HEK293 (cell line): Measurements from ENCODE around the gene RAB9B.

Experiments used
- CTCF ChIA-PET: fragments of 350-600 bp; formaldehyde crosslinking; extraction: SDS; loops from one replicate; lab custom pipeline; 2021; ENCODE audit warnings: antibody characterized with exemption; lab: Yijun Ruan, JAX
- POLR2A ChIA-PET: fragments of 300-600 bp; formaldehyde crosslinking; extraction: SDS; loops from one replicate; lab custom pipeline; 2020; ENCODE audit warnings: antibody characterized with exemption, inconsistent platforms; lab: Yijun Ruan, JAX
- H3K27ac ChIP-seq: fragments of 200-500 bp; sonication (Bioruptor generic); 2 replicates; pipeline ENCODE4 v1.5.1; 2014; ENCODE audit warnings: low read depth, low read length, control low read depth, inconsistent platforms; ENCODE audit errors: extremely low read depth
- H3K36me3 ChIP-seq, 2 experiments: fragments of 200-500 bp in 1 of 2; sonication (Bioruptor generic) in 1 of 2; 1 replicate in 1 of 2; 2 replicates in 1 of 2; pipeline ENCODE4 v1.5.1; 2014 to 2017; ENCODE audit warnings: inconsistent platforms in 2 of 2, low read length in 2 of 2; ENCODE audit not compliant: control insufficient read depth in 2 of 2, insufficient read depth in 1 of 2
- H3K4me1 ChIP-seq: fragments of 200-500 bp; sonication (Bioruptor generic); 2 replicates; pipeline ENCODE4 v1.5.1; 2014; ENCODE audit warnings: mild to moderate bottlenecking, low read length, inconsistent platforms; ENCODE audit not compliant: control insufficient read depth, insufficient read depth
- H3K4me3 ChIP-seq: 2 replicates; pipeline ENCODE4 v1.5.1; 2011; ENCODE audit warnings: low read depth, mild to moderate bottlenecking, control low read depth, low read length, moderate library complexity
- H3K9me3 ChIP-seq: fragments of 200-500 bp; sonication (Bioruptor generic); 2 replicates; pipeline ENCODE4 v1.5.1; 2014; ENCODE audit warnings: low read depth, low read length, inconsistent platforms; ENCODE audit not compliant: control insufficient read depth, insufficient read depth
- KLF8 ChIP-seq: fragments of 450-650 bp; formaldehyde crosslinking; IDR thresholded peaks from 2 replicates; pipeline ENCODE4 v1.5.1; 2016; ENCODE audit warnings: missing biosample characterization, missing genetic modification characterization
- PRDM2 ChIP-seq: fragments of 450-650 bp; formaldehyde crosslinking; IDR thresholded peaks from 2 replicates; pipeline ENCODE4 v1.5.1; 2016; ENCODE audit warnings: missing biosample characterization, missing genetic modification characterization, borderline replicate concordance
- REST ChIP-seq: fragments of 450-650 bp; formaldehyde crosslinking; IDR thresholded peaks from 2 replicates; pipeline ENCODE4 v1.5.1; 2016; ENCODE audit warnings: missing biosample characterization, missing genetic modification characterization
- ZNF112 ChIP-seq: fragments of 450-650 bp; formaldehyde crosslinking; IDR thresholded peaks from 2 replicates; pipeline ENCODE4 v1.5.0; 2017; ENCODE audit warnings: missing biosample characterization, missing genetic modification characterization
- ZNF16 ChIP-seq: fragments of 450-650 bp; formaldehyde crosslinking; IDR thresholded peaks from 2 replicates; pipeline ENCODE4 v1.5.1; 2016; ENCODE audit warnings: low read depth, missing biosample characterization, missing genetic modification characterization
- ZNF19 ChIP-seq: fragments of 450-650 bp; formaldehyde crosslinking; IDR thresholded peaks from 2 replicates; pipeline ENCODE4; 2016; ENCODE audit warnings: missing biosample characterization, missing genetic modification characterization, low read depth
- ZNF214 ChIP-seq: fragments of 450-650 bp; formaldehyde crosslinking; IDR thresholded peaks from 2 replicates; pipeline ENCODE4 v1.5.1; 2017; ENCODE audit warnings: missing biosample characterization, mild to moderate bottlenecking, missing genetic modification characterization, borderline replicate concordance
- ZNF362 ChIP-seq: fragments of 450-650 bp; formaldehyde crosslinking; IDR thresholded peaks from 2 replicates; pipeline ENCODE4 v1.5.1; 2016; ENCODE audit warnings: missing biosample characterization, missing genetic modification characterization
- ZNF514 ChIP-seq: fragments of 450-650 bp; formaldehyde crosslinking; IDR thresholded peaks from 2 replicates; pipeline ENCODE4 v1.5.1; 2016; ENCODE audit warnings: missing biosample characterization, missing genetic modification characterization
- ZNF530 ChIP-seq: fragments of 450-650 bp; formaldehyde crosslinking; IDR thresholded peaks from 2 replicates; pipeline ENCODE4 v1.5.1; 2016; ENCODE audit warnings: low read depth, missing biosample characterization, missing genetic modification characterization
- ZNF560 ChIP-seq: fragments of 450-650 bp; formaldehyde crosslinking; IDR thresholded peaks from 2 replicates; pipeline ENCODE4 v1.5.1; 2017; ENCODE audit warnings: missing biosample characterization, missing genetic modification characterization, borderline replicate concordance
- ZNF623 ChIP-seq: fragments of 450-650 bp; formaldehyde crosslinking; IDR thresholded peaks from 2 replicates; pipeline ENCODE4 v1.5.1; 2016; ENCODE audit warnings: missing biosample characterization, missing genetic modification characterization
- ZNF660 ChIP-seq: fragments of 450-650 bp; IDR thresholded peaks from 2 replicates; pipeline ENCODE4 v1.5.1; 2018; ENCODE audit warnings: missing biosample characterization, mild to moderate bottlenecking, missing genetic modification characterization
- TF ChIP-seq, protein P1 (sequence below): fragments of 450-650 bp; formaldehyde crosslinking; IDR thresholded peaks from 2 replicates; pipeline ENCODE4 v1.5.1; 2016; ENCODE audit warnings: missing biosample characterization, missing genetic modification characterization
- TF ChIP-seq, protein P2 (sequence below): fragments of 450-650 bp; formaldehyde crosslinking; IDR thresholded peaks from 2 replicates; pipeline ENCODE4 v1.5.1; 2016; ENCODE audit warnings: missing biosample characterization, missing genetic modification characterization, borderline replicate concordance
- TF ChIP-seq, protein P3 (sequence below): fragments of 450-650 bp; formaldehyde crosslinking; IDR thresholded peaks from 2 replicates; pipeline ENCODE4 v1.5.1; 2017; ENCODE audit warnings: missing biosample characterization, mild to moderate bottlenecking, missing genetic modification characterization, moderate library complexity
- TF ChIP-seq, protein P4 (sequence below): fragments of 450-650 bp; formaldehyde crosslinking; IDR thresholded peaks from 2 replicates; pipeline ENCODE4 v1.5.1; 2017; ENCODE audit warnings: missing biosample characterization, missing genetic modification characterization

The RAB9B gene

DNA sequence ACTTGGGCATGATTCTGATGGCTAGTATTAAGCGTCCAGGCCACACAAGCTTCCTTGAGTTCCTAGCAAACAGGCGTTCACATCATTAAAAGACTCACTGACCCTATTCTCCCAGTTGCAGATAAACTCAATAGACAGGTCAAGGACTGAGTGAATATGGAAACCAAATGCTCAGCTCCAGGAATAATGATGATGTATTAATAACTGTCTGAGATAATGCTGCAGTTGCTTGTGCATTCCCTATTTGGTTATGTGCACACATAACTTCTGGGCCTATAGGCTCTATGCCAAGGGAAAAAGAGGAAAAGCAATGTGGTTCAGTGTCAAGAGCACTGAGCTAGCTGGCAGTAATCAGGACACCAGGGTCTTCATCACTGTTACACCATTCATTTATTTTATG, 3.5 kb downstream of the RAB9B start:
- no peaks in the 10 kb centered on the region for H3K36me3 ChIP-seq
- ChIA-PET POLR2A (no interaction called here), CTCF (interaction anchor here (0.6 to 2.9 kb wide), 7 partner anchors 10 to 466 kb away, joined by 3 to 9 read pairs (median 3); no protein-coding TSS in a partner anchor)
- H3K27ac ChIP-seq, result no peak overlapping the region
- H3K4me1 ChIP-seq, result no peaks in the 10 kb centered on the region
- no peak overlapping the region for H3K4me3 ChIP-seq
- H3K9me3 ChIP-seq, result no peaks in the 10 kb centered on the region
- TF ChIP-seq REST (tag by site-specific recombination), result no peak
- no peak for TF ChIP-seq ZNF214
- TF ChIP-seq, protein P1, sequence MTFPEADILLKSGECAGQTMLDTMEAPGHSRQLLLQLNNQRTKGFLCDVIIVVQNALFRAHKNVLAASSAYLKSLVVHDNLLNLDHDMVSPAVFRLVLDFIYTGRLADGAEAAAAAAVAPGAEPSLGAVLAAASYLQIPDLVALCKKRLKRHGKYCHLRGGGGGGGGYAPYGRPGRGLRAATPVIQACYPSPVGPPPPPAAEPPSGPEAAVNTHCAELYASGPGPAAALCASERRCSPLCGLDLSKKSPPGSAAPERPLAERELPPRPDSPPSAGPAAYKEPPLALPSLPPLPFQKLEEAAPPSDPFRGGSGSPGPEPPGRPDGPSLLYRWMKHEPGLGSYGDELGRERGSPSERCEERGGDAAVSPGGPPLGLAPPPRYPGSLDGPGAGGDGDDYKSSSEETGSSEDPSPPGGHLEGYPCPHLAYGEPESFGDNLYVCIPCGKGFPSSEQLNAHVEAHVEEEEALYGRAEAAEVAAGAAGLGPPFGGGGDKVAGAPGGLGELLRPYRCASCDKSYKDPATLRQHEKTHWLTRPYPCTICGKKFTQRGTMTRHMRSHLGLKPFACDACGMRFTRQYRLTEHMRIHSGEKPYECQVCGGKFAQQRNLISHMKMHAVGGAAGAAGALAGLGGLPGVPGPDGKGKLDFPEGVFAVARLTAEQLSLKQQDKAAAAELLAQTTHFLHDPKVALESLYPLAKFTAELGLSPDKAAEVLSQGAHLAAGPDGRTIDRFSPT, result no peak
- no peak for TF ChIP-seq PRDM2
- no peak for TF ChIP-seq ZNF660 (tag by site-specific recombination)
- TF ChIP-seq, protein P2, sequence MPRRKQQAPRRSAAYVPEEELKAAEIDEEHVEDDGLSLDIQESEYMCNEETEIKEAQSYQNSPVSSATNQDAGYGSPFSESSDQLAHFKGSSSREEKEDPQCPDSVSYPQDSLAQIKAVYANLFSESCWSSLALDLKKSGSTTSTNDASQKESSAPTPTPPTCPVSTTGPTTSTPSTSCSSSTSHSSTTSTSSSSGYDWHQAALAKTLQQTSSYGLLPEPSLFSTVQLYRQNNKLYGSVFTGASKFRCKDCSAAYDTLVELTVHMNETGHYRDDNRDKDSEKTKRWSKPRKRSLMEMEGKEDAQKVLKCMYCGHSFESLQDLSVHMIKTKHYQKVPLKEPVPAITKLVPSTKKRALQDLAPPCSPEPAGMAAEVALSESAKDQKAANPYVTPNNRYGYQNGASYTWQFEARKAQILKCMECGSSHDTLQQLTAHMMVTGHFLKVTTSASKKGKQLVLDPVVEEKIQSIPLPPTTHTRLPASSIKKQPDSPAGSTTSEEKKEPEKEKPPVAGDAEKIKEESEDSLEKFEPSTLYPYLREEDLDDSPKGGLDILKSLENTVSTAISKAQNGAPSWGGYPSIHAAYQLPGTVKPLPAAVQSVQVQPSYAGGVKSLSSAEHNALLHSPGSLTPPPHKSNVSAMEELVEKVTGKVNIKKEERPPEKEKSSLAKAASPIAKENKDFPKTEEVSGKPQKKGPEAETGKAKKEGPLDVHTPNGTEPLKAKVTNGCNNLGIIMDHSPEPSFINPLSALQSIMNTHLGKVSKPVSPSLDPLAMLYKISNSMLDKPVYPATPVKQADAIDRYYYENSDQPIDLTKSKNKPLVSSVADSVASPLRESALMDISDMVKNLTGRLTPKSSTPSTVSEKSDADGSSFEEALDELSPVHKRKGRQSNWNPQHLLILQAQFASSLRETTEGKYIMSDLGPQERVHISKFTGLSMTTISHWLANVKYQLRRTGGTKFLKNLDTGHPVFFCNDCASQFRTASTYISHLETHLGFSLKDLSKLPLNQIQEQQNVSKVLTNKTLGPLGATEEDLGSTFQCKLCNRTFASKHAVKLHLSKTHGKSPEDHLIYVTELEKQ (tag by site-specific recombination), result no peak
- no peak for TF ChIP-seq ZNF530 (tag by site-specific recombination)
- TF ChIP-seq, protein P3, sequence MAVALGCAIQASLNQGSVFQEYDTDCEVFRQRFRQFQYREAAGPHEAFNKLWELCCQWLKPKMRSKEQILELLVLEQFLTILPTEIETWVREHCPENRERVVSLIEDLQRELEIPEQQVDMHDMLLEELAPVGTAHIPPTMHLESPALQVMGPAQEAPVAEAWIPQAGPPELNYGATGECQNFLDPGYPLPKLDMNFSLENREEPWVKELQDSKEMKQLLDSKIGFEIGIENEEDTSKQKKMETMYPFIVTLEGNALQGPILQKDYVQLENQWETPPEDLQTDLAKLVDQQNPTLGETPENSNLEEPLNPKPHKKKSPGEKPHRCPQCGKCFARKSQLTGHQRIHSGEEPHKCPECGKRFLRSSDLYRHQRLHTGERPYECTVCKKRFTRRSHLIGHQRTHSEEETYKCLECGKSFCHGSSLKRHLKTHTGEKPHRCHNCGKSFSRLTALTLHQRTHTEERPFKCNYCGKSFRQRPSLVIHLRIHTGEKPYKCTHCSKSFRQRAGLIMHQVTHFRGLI, result no peak
- TF ChIP-seq ZNF560 (tag by site-specific recombination), result no peak
- no peak for TF ChIP-seq ZNF362 (tag by site-specific recombination)
- no peak for TF ChIP-seq ZNF19 (tag by site-specific recombination)
- TF ChIP-seq ZNF16 (tag by site-specific recombination), result no peak
- no peak for TF ChIP-seq ZNF112 (tag by site-specific recombination)
- no peak for TF ChIP-seq KLF8 (tag by site-specific recombination)
- TF ChIP-seq, protein P4, sequence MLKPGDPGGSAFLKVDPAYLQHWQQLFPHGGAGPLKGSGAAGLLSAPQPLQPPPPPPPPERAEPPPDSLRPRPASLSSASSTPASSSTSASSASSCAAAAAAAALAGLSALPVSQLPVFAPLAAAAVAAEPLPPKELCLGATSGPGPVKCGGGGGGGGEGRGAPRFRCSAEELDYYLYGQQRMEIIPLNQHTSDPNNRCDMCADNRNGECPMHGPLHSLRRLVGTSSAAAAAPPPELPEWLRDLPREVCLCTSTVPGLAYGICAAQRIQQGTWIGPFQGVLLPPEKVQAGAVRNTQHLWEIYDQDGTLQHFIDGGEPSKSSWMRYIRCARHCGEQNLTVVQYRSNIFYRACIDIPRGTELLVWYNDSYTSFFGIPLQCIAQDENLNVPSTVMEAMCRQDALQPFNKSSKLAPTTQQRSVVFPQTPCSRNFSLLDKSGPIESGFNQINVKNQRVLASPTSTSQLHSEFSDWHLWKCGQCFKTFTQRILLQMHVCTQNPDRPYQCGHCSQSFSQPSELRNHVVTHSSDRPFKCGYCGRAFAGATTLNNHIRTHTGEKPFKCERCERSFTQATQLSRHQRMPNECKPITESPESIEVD (tag by site-specific recombination), result no peak
- TF ChIP-seq ZNF623 (tag by site-specific recombination), result no peak
- no peak for TF ChIP-seq ZNF514 (tag by site-specific recombination)
